WTC11 (cell line): Measurements from ENCODE around the gene PSMD14. TPM values are rescaled to one million over a fixed set of nuclear protein-coding genes. Genes with fewer than 3 reads are reported as not detected.

Experiments
- ATAC-seq: fragments of 200-7000 bp; cut with Tn5 transposase; 2 replicates; pipeline ENCODE4 v1.10.0; 2021; ENCODE audit warnings: mild to moderate bottlenecking, moderate library complexity
- CTCF ChIA-PET: fragments of 300-600 bp; sonication (Branson Sonifier 250); formaldehyde crosslinking; loops from one replicate; lab custom pipeline; 2021; ENCODE audit warnings: antibody characterized with exemption; lab: Charles Lee
- POLR2A ChIA-PET: fragments of 350-600 bp; sonication (Branson Sonifier 250); formaldehyde crosslinking; loops from one replicate; lab custom pipeline; 2021; ENCODE audit warnings: antibody characterized with exemption; lab: Charles Lee
- DNase-seq: peaks from one replicate; pipeline ENCODE4 v3.0.0; 2021; ENCODE audit warnings: low spot score
- H3K27ac Mint-ChIP-seq: 2 replicates; pipeline ENCODE4 v1.8.0; 2021; ENCODE audit warnings: mixed read lengths
- H3K27me3 Mint-ChIP-seq: 2 replicates; pipeline ENCODE4 v1.8.0; 2021; ENCODE audit warnings: low read depth, mild to moderate bottlenecking, moderate library complexity, mixed read lengths
- H3K36me3 Mint-ChIP-seq: 2 replicates; pipeline ENCODE4 v1.8.0; 2021; ENCODE audit warnings: mixed read lengths
- H3K4me1 Mint-ChIP-seq: 2 replicates; pipeline ENCODE4 v1.8.0; 2022; ENCODE audit warnings: mixed read lengths
- H3K4me3 Mint-ChIP-seq: 2 replicates; pipeline ENCODE4 v1.8.0; 2021; ENCODE audit warnings: mild to moderate bottlenecking, moderate library complexity, mixed read lengths
- H3K9me3 Mint-ChIP-seq: 2 replicates; pipeline ENCODE4 v1.8.0; 2021; ENCODE audit warnings: mixed read lengths
- AFF4 ChIP-seq: sonication (generic); formaldehyde crosslinking; IDR thresholded peaks from 2 replicates; pipeline ENCODE4 v1.8.1; 2023; ENCODE audit warnings: mild to moderate bottlenecking, missing genetic modification reagents, borderline replicate concordance
- ATF6 ChIP-seq: sonication (generic); formaldehyde crosslinking; IDR thresholded peaks from 2 replicates; pipeline ENCODE4 v1.8.1; 2023; ENCODE audit warnings: mild to moderate bottlenecking, missing genetic modification reagents
- ELF4 ChIP-seq: sonication (generic); formaldehyde crosslinking; IDR thresholded peaks from 2 replicates; pipeline ENCODE4 v1.8.1; 2022; ENCODE audit warnings: low read depth, mild to moderate bottlenecking, moderate library complexity, missing genetic modification reagents
- FOXP4 ChIP-seq: sonication (generic); formaldehyde crosslinking; IDR thresholded peaks from 2 replicates; pipeline ENCODE4 v1.8.0; 2022; ENCODE audit warnings: mild to moderate bottlenecking, missing genetic modification reagents
- GRHL2 ChIP-seq: fragments of 250-450 bp; sonication (Bioruptor Pico); IDR thresholded peaks from 2 replicates; pipeline ENCODE4 v1.8.0; 2022; ENCODE audit warnings: mild to moderate bottlenecking, moderate library complexity; ENCODE audit not compliant: insufficient replicate concordance, severe bottlenecking
- HMGXB4 ChIP-seq: sonication (generic); formaldehyde crosslinking; IDR thresholded peaks from 2 replicates; pipeline ENCODE4 v1.8.1; 2023; ENCODE audit warnings: mild to moderate bottlenecking, moderate library complexity, missing genetic modification reagents
- JAZF1 ChIP-seq: fragments of 250-450 bp; sonication (Bioruptor Pico); IDR thresholded peaks from 2 replicates; pipeline ENCODE4 v1.9.0; 2021; ENCODE audit warnings: moderate library complexity, mild to moderate bottlenecking, inconsistent platforms
- JUN ChIP-seq: sonication (generic); formaldehyde crosslinking; IDR thresholded peaks from 2 replicates; pipeline ENCODE4 v1.8.0; 2023; ENCODE audit warnings: mild to moderate bottlenecking, missing genetic modification reagents
- NR2C2 ChIP-seq: sonication (generic); formaldehyde crosslinking; IDR thresholded peaks from 2 replicates; pipeline ENCODE4 v1.8.0; 2022; ENCODE audit warnings: mild to moderate bottlenecking, missing genetic modification reagents
- PRRX2 ChIP-seq: fragments of 250-450 bp; sonication (Bioruptor Pico); IDR thresholded peaks from 2 replicates; pipeline ENCODE4 v1.8.0; 2021; ENCODE audit warnings: mild to moderate bottlenecking
- STAT6 ChIP-seq: sonication (generic); formaldehyde crosslinking; conservative IDR thresholded peaks from 2 replicates; pipeline ENCODE4 v1.8.1; 2023; ENCODE audit warnings: mild to moderate bottlenecking, low read depth, missing genetic modification reagents, moderate library complexity
- TP53 ChIP-seq: sonication (generic); formaldehyde crosslinking; IDR thresholded peaks from 2 replicates; pipeline ENCODE4 v1.8.1; 2023; ENCODE audit warnings: mild to moderate bottlenecking, missing genetic modification reagents
- ZMAT4 ChIP-seq: fragments of 250-450 bp; sonication (Bioruptor Pico); IDR thresholded peaks from 2 replicates; pipeline ENCODE4 v1.9.0; 2021; ENCODE audit warnings: mild to moderate bottlenecking
- ZNF423 ChIP-seq: fragments of 250-450 bp; sonication (Bioruptor Pico); IDR thresholded peaks from 2 replicates; pipeline ENCODE4 v2.1.2; 2022; ENCODE audit warnings: mild to moderate bottlenecking, moderate library complexity
- ZNF671 ChIP-seq: fragments of 250-450 bp; sonication (Bioruptor Pico); IDR thresholded peaks from 2 replicates; pipeline ENCODE4 v1.8.0; 2021; ENCODE audit warnings: mild to moderate bottlenecking
- ZSCAN18 ChIP-seq: fragments of 250-450 bp; sonication (Bioruptor Pico); IDR thresholded peaks from 2 replicates; pipeline ENCODE4 v2.1.2; 2022; ENCODE audit warnings: mild to moderate bottlenecking, moderate library complexity
- total RNA-seq: library from RNA; stranded (reverse); gene quantifications from 3 replicates; pipeline ENCODE4 v1.2.3, GENCODE V29; 2021

The PSMD14 gene
- total RNA-seq, 1 experiment from 2014 or later = 80.5 TPM

GRCh38 chr2:161420406-161421074, 112.3 kb downstream of the PSMD14 start (continued):
- TF ChIP-seq AFF4 (CRISPR knock-in tag) (no peak), ZSCAN18 (no peak), GRHL2 (no peak)
- TF ChIP-seq, all 79 proteins: peak for 0

GRCh38 chr2:161421686-161422085, 113.5 kb downstream of the PSMD14 start:
- CTCF ChIA-PET = no interaction called here
- no peak for TF ChIP-seq ZNF671 (CRISPR knock-in tag)
- TF ChIP-seq STAT6 = no peak
- no peak for TF ChIP-seq NR2C2 (CRISPR knock-in tag)
- TF ChIP-seq ZNF423 (CRISPR knock-in tag) = no peak
- TF ChIP-seq HMGXB4 (CRISPR knock-in tag) = no peak
- no peak for TF ChIP-seq PRRX2 (CRISPR knock-in tag)
- TF ChIP-seq ELF4 = no peak
- no peak for TF ChIP-seq ATF6 (CRISPR knock-in tag)
- TF ChIP-seq JUN (CRISPR knock-in tag) = no peak
- no peak for TF ChIP-seq TP53 (CRISPR knock-in tag)
- TF ChIP-seq ZMAT4 = no peak
- no peak for TF ChIP-seq JAZF1 (CRISPR knock-in tag)
- TF ChIP-seq FOXP4 (CRISPR knock-in tag) = no peak
- TF ChIP-seq ZSCAN18 = no peak
- no peak overlapping the region for H3K4me3 Mint-ChIP-seq

More at GRCh38 chr2:161421686-161422085, 113.5 kb downstream of the PSMD14 start:
- Mint-ChIP-seq H3K27ac (no peak overlapping the region), H3K9me3 (no peaks in the 10 kb centered on the region), H3K36me3 (no peaks in the 10 kb centered on the region; the same call in 1 of the 2 replicates), H3K27me3 (peaks cover 99% of the 10 kb centered on the region), H3K4me1 (peaks cover 56% of the 10 kb centered on the region)
- DNase-seq (no peak), ATAC-seq (no peak)
- POLR2A ChIA-PET = no interaction called here
